Thyroid gland (tissue), 4 donors: ENCODE results near the gene SCCPDH. TPM values are rescaled to one million over a fixed set of nuclear protein-coding genes. Genes with fewer than 3 reads are reported as not detected.

Source experiments
- DNase-seq, 2 donors: peaks; one replicate each; pipeline ENCODE4 v3.0.0-alpha.2; 2019
- H3K27ac ChIP-seq, 3 donors: fragments of 200-600 bp; sonication (generic); 1 replicate in 2 of 3; 2 replicates in 1 of 3; pipeline ENCODE4 v1.5.1; 2016 to 2019; ENCODE audit warnings: mild to moderate bottlenecking in 1 of 3, moderate library complexity in 1 of 3
- H3K27me3 ChIP-seq: fragments of 200-600 bp; sonication (generic); one replicate; pipeline ENCODE4 v1.5.1; 2019
- H3K36me3 ChIP-seq, 2 donors: fragments of 200-600 bp; sonication (generic); one replicate each; pipeline ENCODE4 v1.5.1; 2016 to 2019
- H3K4me1 ChIP-seq, 2 donors: fragments of 200-600 bp; sonication (generic); one replicate each; pipeline ENCODE4 v1.5.1; 2017 to 2019
- H3K4me3 ChIP-seq, 3 donors: fragments of 200-600 bp; sonication (generic); replicated peaks in 1 of 3; 1 replicate in 2 of 3; 2 replicates in 1 of 3; pipeline ENCODE4 v1.5.1; 2016; ENCODE audit warnings: mild to moderate bottlenecking in 1 of 3
- H3K9me3 ChIP-seq: fragments of 200-600 bp; sonication (generic); one replicate; pipeline ENCODE4 v1.5.1; 2017
- CTCF ChIP-seq, 6 experiments: fragments of 200-600 bp in 3 of 6; fragments of 450-650 bp in 3 of 6; sonication (generic) in 3 of 6; IDR thresholded peaks; one replicate each; pipeline ENCODE4 v1.5.1; 2016 to 2019; ENCODE audit warnings: antibody characterized with exemption in 6 of 6, mild to moderate bottlenecking in 2 of 6, inconsistent platforms in 1 of 6, moderate library complexity in 1 of 6
- POLR2A ChIP-seq, 2 donors: fragments of 450-650 bp; IDR thresholded peaks; one replicate each; pipeline ENCODE4 v1.6.1; 2017; ENCODE audit warnings: antibody characterized with exemption in 2 of 2, mild to moderate bottlenecking in 2 of 2, moderate library complexity in 1 of 2
- WGBS, 2 donors: methylation state at CpG; one replicate each; pipeline ENCODE4 v1.1.5; 2017; 5-methylcytosine and 5-hydroxymethylcytosine counted together
- intact Hi-C: fragments of 100-400 bp; cut with DNase I; formaldehyde crosslinking; loops from one replicate; pipeline ENCODE4 v1.15.1; 2023
- total RNA-seq, 4 donors: library from RNA; depleted of rRNA; stranded (reverse); fragments of >200 nt; gene quantifications; one replicate each; pipeline ENCODE4 v1.2.3, GENCODE V29; 2016

SCCPDH gene
- total RNA-seq, 4 donors from 2014 or later, result 30.0 to 37.8 (median 32.9) TPM

DNA sequence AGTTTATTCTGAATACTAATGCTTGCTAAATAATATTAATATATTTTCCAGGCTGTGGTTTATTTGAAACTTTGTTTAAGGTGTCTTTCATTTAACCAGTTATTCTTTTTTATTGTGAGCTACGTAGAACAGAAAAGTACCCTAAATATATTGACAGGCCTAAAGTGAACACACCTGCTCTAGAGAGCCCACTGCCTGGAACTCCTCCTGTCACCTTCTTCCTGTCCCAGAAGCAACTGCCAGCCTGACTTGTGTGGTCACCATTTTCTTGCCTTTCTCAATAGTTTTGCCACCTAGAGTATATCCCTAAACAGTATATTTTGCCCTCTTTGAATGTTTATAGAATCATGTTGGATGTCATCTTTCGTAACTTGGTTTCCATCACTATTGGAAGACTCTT, 48.5 kb downstream of the SCCPDH start:
- Histone ChIP-seq H3K4me1 (no peaks in the 10 kb centered on the region), H3K4me3 (no peak overlapping the region), H3K27ac (no peak overlapping the region), H3K36me3 (peaks cover 9 to 12% of the 10 kb centered on the region in 2 donors), H3K9me3 (no peaks in the 10 kb centered on the region), H3K27me3 (no peaks in the 10 kb centered on the region)
- no peak for DNase-seq
- 99% methylated on average over 2 of the region's 2 CpGs for WGBS, 2 donors
- intact Hi-C loops, result no loop called here
- no peak for TF ChIP-seq CTCF (IDR thresholded peaks at IDR 0.05)
- no peak for TF ChIP-seq POLR2A (IDR thresholded peaks at IDR 0.05)

DNA sequence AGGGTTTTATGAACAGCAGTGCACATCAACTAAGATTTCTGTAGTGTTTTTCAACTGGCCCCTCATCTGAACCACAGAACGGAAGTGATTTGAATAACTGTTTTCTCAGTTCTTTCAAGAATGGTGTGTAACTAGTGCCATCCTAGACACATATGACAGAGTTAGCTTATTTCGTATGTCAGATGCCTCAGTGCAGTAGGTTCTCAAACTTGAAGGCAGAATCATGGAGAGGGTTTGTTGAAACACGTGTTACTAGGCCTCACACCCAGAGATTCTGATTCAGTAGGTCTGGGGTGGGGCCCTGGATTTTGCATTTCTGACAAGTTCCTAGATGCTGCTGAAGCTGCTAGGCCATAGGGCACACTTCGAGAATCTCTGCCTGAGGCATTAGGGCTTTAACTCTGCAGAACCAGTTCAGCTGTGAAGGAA, 49.0 kb downstream of the SCCPDH start:
- intact Hi-C loops, result no loop called here
- TF ChIP-seq POLR2A (IDR thresholded peaks at IDR 0.05), result no peak
- no peak for TF ChIP-seq CTCF (IDR thresholded peaks at IDR 0.05)
- peaks cover 9 to 12% of the 10 kb centered on the region in 2 donors for H3K36me3 ChIP-seq

GRCh38 chr1:246775531-246776385, 51.5 kb downstream of the SCCPDH start:
- no peaks in the 10 kb centered on the region for H3K4me1 ChIP-seq
- 89 to 92% methylated on average over 23 of the region's 23 CpGs for WGBS, 2 donors
- DNase-seq, result no peak
- no peak overlapping the region for H3K4me3 ChIP-seq
- H3K9me3 ChIP-seq, result no peaks in the 10 kb centered on the region
- peaks cover 9% of the 10 kb centered on the region in 2 donors for H3K36me3 ChIP-seq
- no peak overlapping the region for H3K27ac ChIP-seq
- TF ChIP-seq POLR2A (IDR thresholded peaks at IDR 0.05) (no peak), CTCF (IDR thresholded peaks at IDR 0.05) (no peak)
- H3K27me3 ChIP-seq, result no peaks in the 10 kb centered on the region
- intact Hi-C loops, result no loop called here

More for the DNA sequence above, 49.0 kb downstream of the SCCPDH start:
- WGBS, 2 donors, result 96 to 100% methylated on average over 4 of the region's 4 CpGs
- Histone ChIP-seq H3K9me3 (no peaks in the 10 kb centered on the region), H3K4me1 (no peaks in the 10 kb centered on the region), H3K4me3 (no peak overlapping the region), H3K27me3 (no peaks in the 10 kb centered on the region), H3K27ac (no peak overlapping the region)
- no peak for DNase-seq

DNA sequence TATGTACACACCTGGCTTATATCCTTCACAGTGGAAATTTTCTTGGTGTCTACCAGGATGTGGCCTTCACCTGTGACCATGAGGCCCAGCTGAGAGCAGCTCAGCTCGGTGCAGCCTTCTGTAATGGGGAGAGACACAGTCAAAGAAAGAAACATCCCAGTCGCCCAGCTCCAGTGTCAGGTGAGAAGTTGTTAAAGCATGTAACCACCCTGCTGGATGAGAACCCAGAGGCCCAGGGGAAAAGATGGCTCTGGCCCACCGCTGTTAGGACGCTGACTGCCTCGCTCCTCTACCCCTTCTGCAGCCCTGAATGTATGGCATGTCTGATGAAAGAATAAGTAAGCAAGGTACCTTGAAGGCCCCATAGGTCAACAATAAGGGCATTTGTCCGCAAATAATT, 52.7 kb downstream of the SCCPDH start:
- intact Hi-C loops, result no loop called here
- DNase-seq, result no peak
- no peak for TF ChIP-seq POLR2A (IDR thresholded peaks at IDR 0.05)
- TF ChIP-seq CTCF (IDR thresholded peaks at IDR 0.05), result no peak
- Histone ChIP-seq H3K36me3 (peaks cover 9% of the 10 kb centered on the region in 2 donors), H3K27me3 (no peaks in the 10 kb centered on the region), H3K9me3 (no peaks in the 10 kb centered on the region), H3K27ac (no peak overlapping the region), H3K4me1 (no peaks in the 10 kb centered on the region), H3K4me3 (no peak overlapping the region)
- WGBS, 2 donors, result 92 to 95% methylated on average over 6 of the region's 6 CpGs

GRCh38 chr1:246778663-246779062, 54.5 kb downstream of the SCCPDH start:
- DNase-seq, result no peak
- Histone ChIP-seq H3K9me3 (no peaks in the 10 kb centered on the region), H3K4me3 (no peak overlapping the region), H3K27me3 (no peaks in the 10 kb centered on the region), H3K4me1 (no peaks in the 10 kb centered on the region), H3K36me3 (peaks cover 9% of the 10 kb centered on the region in 2 donors), H3K27ac (no peak overlapping the region)
- TF ChIP-seq CTCF (IDR thresholded peaks at IDR 0.05), result no peak
- TF ChIP-seq POLR2A (IDR thresholded peaks at IDR 0.05), result no peak
- intact Hi-C loops, result no loop called here
- 90 to 94% methylated on average over 10 of the region's 10 CpGs for whole genome bisulfite sequencing, 2 donors
